ENCODE measurements around the gene ADK. TPM values are rescaled to one million over a fixed set of nuclear protein-coding genes. Genes with fewer than 3 reads are reported as not detected.
"Not testable (repeated sequence)": the region's sequence is repeated elsewhere in the genome, so short reads cannot be mapped to it uniquely, and the experiment has no call there.

The ADK gene
- total RNA-seq, 4 donors from 2014 or later: 42.3 to 46.3 (median 42.9) TPM

- peak; percentile 51 to 91 for DNase-seq (ENCODE audit: low spot score in 2 of 2)
- no peak for TF ChIP-seq CTCF (IDR thresholded peaks at IDR 0.05)
- no peak for TF ChIP-seq POLR2A (IDR thresholded peaks at IDR 0.05)
- 5 to 7% methylated on average over 13 of the region's 13 CpGs for WGBS, 2 donors
- peak overlapping the region; percentile 72 for H3K4me3 ChIP-seq (ENCODE audit: low read depth, poor library complexity, severe bottlenecking)
- intact Hi-C loops (cut with DNase I; ENCODE audit: low total_unique reads): no loop called here
These were observed 26.2 kb downstream of the ADK start for GRCh38 chr10:74177140-74177677.

- 59 to 64% methylated on average over 5 of the region's 5 CpGs for WGBS, 2 donors
- TF ChIP-seq POLR2A (IDR thresholded peaks at IDR 0.05) (no peak), CTCF (IDR thresholded peaks at IDR 0.05) (no peak)
- intact Hi-C loops (cut with DNase I; ENCODE audit: low total_unique reads): no loop called here
- DNase-seq (ENCODE audit: low spot score in 2 of 2): no peak
- no peak overlapping the region for H3K4me3 ChIP-seq (ENCODE audit: low read depth, poor library complexity, severe bottlenecking)
These were observed 27.2 kb downstream of the ADK start for GRCh38 chr10:74178042-74178791.

- TF ChIP-seq POLR2A (IDR thresholded peaks at IDR 0.05) (no peak), CTCF (IDR thresholded peaks at IDR 0.05) (no peak)
- intact Hi-C loops (cut with DNase I; ENCODE audit: low total_unique reads): no loop called here
- 80 to 86% methylated on average over 2 of the region's 2 CpGs for WGBS, 2 donors
- no peak overlapping the region for H3K4me3 ChIP-seq (ENCODE audit: low read depth, poor library complexity, severe bottlenecking)
- DNase-seq (ENCODE audit: low spot score in 2 of 2): no peak
These were observed 28.2 kb downstream of the ADK start for GRCh38 chr10:74179111-74179710.

- no peak overlapping the region for H3K4me3 ChIP-seq (ENCODE audit: low read depth, poor library complexity, severe bottlenecking)
- intact Hi-C loops (cut with DNase I; ENCODE audit: low total_unique reads): no loop called here
These were observed 35.7 kb downstream of the ADK start for GRCh38 chr10:74186678-74187077.

GRCh38 chr10:74187237-74187636 lies 36.2 kb downstream of the ADK start:
- no peak for TF ChIP-seq POLR2A (IDR thresholded peaks at IDR 0.05)
- TF ChIP-seq CTCF (IDR thresholded peaks at IDR 0.05): no peak
- intact Hi-C loops (cut with DNase I; ENCODE audit: low total_unique reads): no loop called here
- DNase-seq (ENCODE audit: low spot score in 2 of 2): no peak
- H3K4me3 ChIP-seq (ENCODE audit: low read depth, poor library complexity, severe bottlenecking): no peak overlapping the region
- 63 to 69% methylated on average over 1 of the region's 1 CpG for WGBS, 2 donors

More at GRCh38 chr10:74186678-74187077, 35.7 kb downstream of the ADK start:
- no peak for TF ChIP-seq CTCF (IDR thresholded peaks at IDR 0.05)
- TF ChIP-seq POLR2A (IDR thresholded peaks at IDR 0.05): no peak
- no peak for DNase-seq (ENCODE audit: low spot score in 2 of 2)

- H3K4me3 ChIP-seq (ENCODE audit: low read depth, poor library complexity, severe bottlenecking); intact Hi-C loops (cut with DNase I; ENCODE audit: low total_unique reads); DNase-seq (ENCODE audit: low spot score in 2 of 2): not testable (repeated sequence)
- 85 to 87% methylated on average over 13 of the region's 13 CpGs for WGBS, 2 donors
These were observed 37.6 kb downstream of the ADK start for GRCh38 chr10:74188617-74189016.

Measured in lower leg skin (tissue), 4 donors.